Liver (tissue), 9 donors: ENCODE measurements around the gene UGCG. TPM values are rescaled to one million over a fixed set of nuclear protein-coding genes. Genes with fewer than 3 reads are reported as not detected.

ENCODE experiments used
- DNase-seq: peaks from one replicate; pipeline ENCODE4 v3.0.0-alpha.2; 2017; ENCODE audit warnings: low spot score
- H3K27ac ChIP-seq, 2 donors: one replicate each; pipeline ENCODE4 v1.7.0; 2013; ENCODE audit warnings: inconsistent platforms in 2 of 2, low read length in 2 of 2, control low read depth in 1 of 2, low read depth in 1 of 2, mild to moderate bottlenecking in 1 of 2
- H3K27me3 ChIP-seq, 4 donors: one replicate each; pipeline versions ENCODE4 v1.6.1 to v1.7.0; 2013; ENCODE audit warnings: low read length in 3 of 4, inconsistent platforms in 1 of 4, mild to moderate bottlenecking in 1 of 4, moderate library complexity in 1 of 4; ENCODE audit not compliant: control insufficient read depth in 4 of 4, insufficient read depth in 4 of 4
- H3K36me3 ChIP-seq, 4 donors: one replicate each; pipeline versions ENCODE4 v1.6.1 to v1.7.0; 2013; ENCODE audit warnings: low read length in 3 of 4, mild to moderate bottlenecking in 3 of 4, low read depth in 1 of 4, moderate library complexity in 1 of 4; ENCODE audit not compliant: control insufficient read depth in 4 of 4, insufficient read depth in 3 of 4
- H3K4me1 ChIP-seq, 4 donors: one replicate each; pipeline versions ENCODE4 v1.6.1 to v1.7.0; 2013; ENCODE audit warnings: low read length in 3 of 4, mild to moderate bottlenecking in 3 of 4, moderate library complexity in 1 of 4; ENCODE audit not compliant: control insufficient read depth in 4 of 4, insufficient read depth in 4 of 4
- H3K4me3 ChIP-seq, 3 donors: one replicate each; pipeline versions ENCODE4 v1.6.1 to v1.7.0; 2013; ENCODE audit warnings: low read length in 3 of 3, control low read depth in 1 of 3, low read depth in 1 of 3, mild to moderate bottlenecking in 1 of 3
- H3K9ac ChIP-seq, 2 donors: one replicate each; pipeline ENCODE4 v1.7.0; 2013; ENCODE audit warnings: low read length in 2 of 2, mild to moderate bottlenecking in 2 of 2, moderate library complexity in 2 of 2, control low read depth in 1 of 2, low read depth in 1 of 2
- H3K9me3 ChIP-seq, 4 donors: one replicate each; pipeline versions ENCODE4 v1.6.1 to v1.7.0; 2013; ENCODE audit warnings: low read length in 3 of 4; ENCODE audit not compliant: control insufficient read depth in 4 of 4
- ATF3 ChIP-seq: IDR thresholded peaks from 2 replicates; pipeline ENCODE4 v1.6.1; 2016; ENCODE audit warnings: antibody characterized with exemption
- EGR1 ChIP-seq, 2 donors: IDR thresholded peaks; 2 replicates each; pipeline ENCODE4 v1.6.1; 2016 to 2018; ENCODE audit warnings: antibody characterized with exemption in 2 of 2, low read depth in 2 of 2
- FOXA1 ChIP-seq: IDR thresholded peaks from 2 replicates; pipeline ENCODE4 v1.6.1; 2016; ENCODE audit warnings: antibody characterized with exemption
- FOXA2 ChIP-seq: IDR thresholded peaks from 2 replicates; pipeline ENCODE4 v1.6.1; 2016; ENCODE audit warnings: antibody characterized with exemption
- GABPA ChIP-seq, 2 donors: IDR thresholded peaks in 1 of 2; conservative IDR thresholded peaks in 1 of 2; 2 replicates each; pipeline ENCODE4 v1.6.1; 2016; ENCODE audit warnings: antibody characterized with exemption in 2 of 2, mild to moderate bottlenecking in 1 of 2, moderate library complexity in 1 of 2
- HNF4A ChIP-seq, 2 donors: conservative IDR thresholded peaks; 2 replicates each; pipeline ENCODE4 v1.6.1; 2016; ENCODE audit warnings: antibody characterized with exemption in 2 of 2, mild to moderate bottlenecking in 2 of 2
- JUND ChIP-seq, 2 donors: IDR thresholded peaks; 2 replicates each; pipeline ENCODE4 v1.6.1; 2016; ENCODE audit warnings: antibody characterized with exemption in 2 of 2
- MAX ChIP-seq: IDR thresholded peaks from 2 replicates; pipeline ENCODE4 v1.6.1; 2016; ENCODE audit warnings: antibody characterized with exemption
- NR2F2 ChIP-seq: IDR thresholded peaks from 2 replicates; pipeline ENCODE4 v1.6.1; 2016; ENCODE audit warnings: antibody characterized with exemption
- RAD21 ChIP-seq, 2 donors: IDR thresholded peaks; 2 replicates each; pipeline ENCODE4 v1.6.1; 2016; ENCODE audit warnings: antibody characterized with exemption in 2 of 2, mild to moderate bottlenecking in 2 of 2
- REST ChIP-seq: IDR thresholded peaks from 2 replicates; pipeline ENCODE4 v1.6.1; 2016; ENCODE audit warnings: antibody characterized with exemption, mild to moderate bottlenecking
- RXRA ChIP-seq, 2 donors: IDR thresholded peaks; 2 replicates each; pipeline ENCODE4 v1.6.1; 2017 to 2018; ENCODE audit warnings: antibody characterized with exemption in 2 of 2, mild to moderate bottlenecking in 1 of 2
- SP1 ChIP-seq: IDR thresholded peaks from 2 replicates; pipeline ENCODE4 v1.6.1; 2018; ENCODE audit warnings: antibody characterized with exemption, mild to moderate bottlenecking
- TAF1 ChIP-seq: conservative IDR thresholded peaks from 2 replicates; pipeline ENCODE4 v1.6.1; 2016; ENCODE audit warnings: antibody characterized with exemption, mild to moderate bottlenecking
- YY1 ChIP-seq: IDR thresholded peaks from 2 replicates; pipeline ENCODE4 v1.6.1; 2016; ENCODE audit warnings: antibody characterized with exemption, mild to moderate bottlenecking
- ZBTB33 ChIP-seq: IDR thresholded peaks from 2 replicates; pipeline ENCODE4 v1.6.1; 2016; ENCODE audit warnings: antibody characterized with exemption
- WGBS: extraction: QIAGEN DNeasy Blood & Tissue Kit; methylation state at CpG from one replicate; pipeline ENCODE4 v1.1.7; 2013; 5-methylcytosine and 5-hydroxymethylcytosine counted together
- polyA plus RNA-seq, 2 donors: library from polyadenylated mRNA; stranded (reverse) in 1 of 2; unstranded in 1 of 2; fragments of 200-250 nt in 1 of 2; fragments of >200 nt in 1 of 2; fragmentation: Nextera tagmentation in 1 of 2; extraction: Ambion mirVana in 1 of 2; gene quantifications; one replicate each; pipeline versions ENCODE4 v1.2.1 to v1.2.3, GENCODE V29; 2013 to 2015
- total RNA-seq, 2 donors: library from RNA; depleted of rRNA; stranded (reverse); fragments of >200 nt; gene quantifications; one replicate each; pipeline ENCODE4 v1.2.3, GENCODE V29; 2014
- donor health status: healthy.
- donor health status: healthy.
- donor health status: healthy.
- donor health status: healthy.
- donor health status: healthy.

The UGCG gene
- total and polyA plus RNA-seq, 4 donors = 5.2 to 44.2 (median 12.0) TPM

- H3K9me3 ChIP-seq = no peaks in the 10 kb centered on the region
- peak overlapping the region; percentile 21 to 27 for H3K9ac ChIP-seq
- H3K27me3 ChIP-seq = no peaks in the 10 kb centered on the region
- WGBS = 28% methylated on average over 5 of the region's 5 CpGs
- DNase-seq = no peak
- H3K4me3 ChIP-seq = peak overlapping the region in 1 of 3 donors; percentile 8
- peak overlapping the region; percentile 50 to 81 for H3K27ac ChIP-seq
- peaks cover 0 to 5% (median 2%) of the 10 kb centered on the region in 4 donors for H3K36me3 ChIP-seq
- TF ChIP-seq ZBTB33 = peak; percentile 86
- TF ChIP-seq FOXA2 = peak; percentile 74
- no peak for TF ChIP-seq GABPA (IDR thresholded peaks at IDR 0.05 in 1 of 2, conservative IDR thresholded peaks at IDR 0.05 in 1 of 2)
- TF ChIP-seq TAF1 = no peak
- peak; percentile 60 to 91 for TF ChIP-seq RXRA (IDR thresholded peaks at IDR 0.05)
- peak in 1 of 2 donors; percentile 39 for TF ChIP-seq EGR1 (IDR thresholded peaks at IDR 0.05; ENCODE audit: low read depth in 2 of 2)
- peak; percentile 34 for TF ChIP-seq SP1
- TF ChIP-seq YY1 = peak; percentile 52
- no peak for TF ChIP-seq NR2F2
- TF ChIP-seq JUND (IDR thresholded peaks at IDR 0.05) = peak in 1 of 2 donors; percentile 50
- TF ChIP-seq HNF4A (conservative IDR thresholded peaks at IDR 0.05) = peak; percentile 63 to 87
- TF ChIP-seq RAD21 (IDR thresholded peaks at IDR 0.05) = peak; percentile 36 to 39
- TF ChIP-seq ATF3 = no peak
- TF ChIP-seq MAX = peak; percentile 36
- peak; percentile 52 for TF ChIP-seq REST
- TF ChIP-seq FOXA1 = peak; percentile 45
- peaks cover 9 to 43% (median 24%) of the 10 kb centered on the region in 4 donors for H3K4me1 ChIP-seq
These were observed 20.6 kb downstream of the UGCG start for GRCh38 chr9:111917201-111917600.

- Histone ChIP-seq H3K4me3 (no peak overlapping the region), H3K9ac (peak overlapping the region in 1 of 2 donors; percentile 21), H3K36me3 (peaks cover 0 to 5% (median 2%) of the 10 kb centered on the region in 4 donors), H3K27me3 (no peaks in the 10 kb centered on the region), H3K27ac (peak overlapping the region; percentile 15 to 81), H3K4me1 (peaks cover 9 to 40% (median 25%) of the 10 kb centered on the region in 4 donors), H3K9me3 (no peaks in the 10 kb centered on the region)
- 30% methylated on average over 9 of the region's 9 CpGs for WGBS
- TF ChIP-seq MAX (peak; percentile 18), RXRA (IDR thresholded peaks at IDR 0.05) (peak; percentile 66 to 69), REST (no peak), SP1 (peak; percentile 14), EGR1 (IDR thresholded peaks at IDR 0.05; ENCODE audit: low read depth in 2 of 2) (no peak), HNF4A (conservative IDR thresholded peaks at IDR 0.05) (peak; percentile 36 to 39)
- no peak for DNase-seq
These were observed 21.4 kb downstream of the UGCG start for GRCh38 chr9:111917980-111918379.
